ENCODE data around the gene RNF113B.

GRCh38 chr13:98158172-98158899, 18.7 kb downstream of the RNF113B start:
- TF ChIP-seq CTCF (IDR thresholded peaks at IDR 0.05) (no peak), POLR2A (IDR thresholded peaks at IDR 0.05) (no peak)

Measured in adrenal gland (tissue), 5 donors.